ENCODE data around the gene TGFB1I1. TPM values are rescaled to one million over a fixed set of nuclear protein-coding genes. Genes with fewer than 3 reads are reported as not detected.

Gene TGFB1I1
- total and polyA plus RNA-seq, 2 donors (not counting 1 experiment from before 2014, with no cell fraction given), result 0.16 to 4.0 TPM

GRCh38 chr16:31473264-31473984 is 1.5 kb downstream of the TGFB1I1 start:
- Histone ChIP-seq H3K4me2 (replicated peaks; ENCODE audit: low read depth, low read length, poor library complexity, severe bottlenecking) (no peak overlapping the region), H2AFZ (ENCODE audit: insufficient read depth, low read depth, low read length, poor library complexity, severe bottlenecking) (no peak overlapping the region), H3K27ac (ENCODE audit: low read length in 2 of 2) (no peak overlapping the region), H3K36me3 (replicated peaks in 1 of 2; ENCODE audit: control extremely low read depth in 1 of 2, control insufficient read depth in 1 of 2, extremely low read depth in 1 of 2, insufficient read depth in 2 of 2, low read length in 1 of 2) (no peaks in the 10 kb centered on the region), H3K9me3 (ENCODE audit: control extremely low read depth in 1 of 3, control insufficient read depth in 2 of 3, insufficient read depth in 1 of 3, low read length in 2 of 3) (peaks cover 0 to 12% (median 0%) of the 10 kb centered on the region in 3 donors), H3K4me1 (ENCODE audit: control insufficient read depth in 2 of 2, insufficient read depth in 2 of 2, low read length in 2 of 2) (peaks cover 22 to 33% of the 10 kb centered on the region in 2 donors), H3K79me2 (ENCODE audit: control insufficient read depth, insufficient read depth, low read length) (no peaks in the 10 kb centered on the region), H3K9ac (ENCODE audit: low read length) (no peak overlapping the region), H4K20me1 (ENCODE audit: control insufficient read depth, insufficient read depth, low read length, poor library complexity, severe bottlenecking) (no peaks in the 10 kb centered on the region), H3K27me3 (replicated peaks in 1 of 4; ENCODE audit: control extremely low read depth in 1 of 4, control insufficient read depth in 3 of 4, insufficient read depth in 4 of 4, low read length in 3 of 4) (peaks cover 0 to 24% (median 11%) of the 10 kb centered on the region in 4 experiments), H3K4me3 (ENCODE audit: control extremely low read depth in 1 of 5, extremely low read depth in 1 of 5, insufficient read depth in 1 of 5, low read depth in 2 of 5, low read length in 4 of 5) (no peak overlapping the region)
- WGBS (ENCODE audit: insufficient coverage), result 93% methylated on average over 11 of the region's 17 CpGs
- H3K9me3 Mint-ChIP-seq (ENCODE audit: insufficient read depth), result no peaks in the 10 kb centered on the region
- TF ChIP-seq CTCF (IDR thresholded peaks at IDR 0.05), result no peak
- TF ChIP-seq EZH2 (IDR thresholded peaks at IDR 0.05; ENCODE audit: borderline replicate concordance, insufficient read depth, low read depth, low read length, poor library complexity, severe bottlenecking), result no peak
- H3K27ac Mint-ChIP-seq, result peak overlapping the region; percentile 37
- H3K4me3 Mint-ChIP-seq, result peak overlapping the region; percentile 86
- intact Hi-C loops (cut with micrococcal nuclease), result no loop called here
- no peak for ATAC-seq (ENCODE audit: low read depth)
- CTCF ChIA-PET, result interaction anchor here (1.5 kb wide), 1 partner anchor 13 kb away, joined by 6 read pairs; no protein-coding TSS in a partner anchor
- H3K27me3 Mint-ChIP-seq, result peaks cover 3% of the 10 kb centered on the region
- no peak for DNase-seq
- H3K4me1 Mint-ChIP-seq, result peaks cover 47% of the 10 kb centered on the region
- POLR2A ChIA-PET, result no interaction called here

GRCh38 chr16:31474173-31474714 is 2.3 kb downstream of the TGFB1I1 start:
- peaks cover 0 to 12% (median 0%) of the 10 kb centered on the region in 3 donors for H3K9me3 ChIP-seq (ENCODE audit: control extremely low read depth in 1 of 3, control insufficient read depth in 2 of 3, insufficient read depth in 1 of 3, low read length in 2 of 3)
- DNase-seq (no peak), ATAC-seq (ENCODE audit: low read depth) (no peak)
- no peak overlapping the region for H3K27ac ChIP-seq (ENCODE audit: low read length in 2 of 2)
- no peak overlapping the region for H3K27ac Mint-ChIP-seq
- no peaks in the 10 kb centered on the region for H4K20me1 ChIP-seq (ENCODE audit: control insufficient read depth, insufficient read depth, low read length, poor library complexity, severe bottlenecking)
- H3K27me3 Mint-ChIP-seq, result peaks cover 3% of the 10 kb centered on the region
- POLR2A ChIA-PET, result no interaction called here
- peaks cover 0 to 24% (median 11%) of the 10 kb centered on the region in 4 experiments for H3K27me3 ChIP-seq (replicated peaks in 1 of 4; ENCODE audit: control extremely low read depth in 1 of 4, control insufficient read depth in 3 of 4, insufficient read depth in 4 of 4, low read length in 3 of 4)
- CTCF ChIA-PET, result interaction anchor here (1.5 kb wide), 1 partner anchor 14 kb away, joined by 6 read pairs; no protein-coding TSS in a partner anchor
- H3K4me3 Mint-ChIP-seq, result peak overlapping the region; percentile 52
- H3K9me3 Mint-ChIP-seq (ENCODE audit: insufficient read depth), result no peaks in the 10 kb centered on the region
- no peak overlapping the region for H3K9ac ChIP-seq (ENCODE audit: low read length)
- intact Hi-C loops (cut with micrococcal nuclease), result no loop called here
- TF ChIP-seq EZH2 (IDR thresholded peaks at IDR 0.05; ENCODE audit: borderline replicate concordance, insufficient read depth, low read depth, low read length, poor library complexity, severe bottlenecking), result no peak
- no peaks in the 10 kb centered on the region for H3K79me2 ChIP-seq (ENCODE audit: control insufficient read depth, insufficient read depth, low read length)
- WGBS (ENCODE audit: insufficient coverage), result 89% methylated on average over 12 of the region's 12 CpGs
- peaks cover 22 to 33% of the 10 kb centered on the region in 2 donors for H3K4me1 ChIP-seq (ENCODE audit: control insufficient read depth in 2 of 2, insufficient read depth in 2 of 2, low read length in 2 of 2)
- peaks cover 43% of the 10 kb centered on the region for H3K4me1 Mint-ChIP-seq
- H3K36me3 ChIP-seq (replicated peaks in 1 of 2; ENCODE audit: control extremely low read depth in 1 of 2, control insufficient read depth in 1 of 2, extremely low read depth in 1 of 2, insufficient read depth in 2 of 2, low read length in 1 of 2), result no peaks in the 10 kb centered on the region
- no peak overlapping the region for H3K4me2 ChIP-seq (replicated peaks; ENCODE audit: low read depth, low read length, poor library complexity, severe bottlenecking)
- no peak overlapping the region for H3K4me3 ChIP-seq (ENCODE audit: control extremely low read depth in 1 of 5, extremely low read depth in 1 of 5, insufficient read depth in 1 of 5, low read depth in 2 of 5, low read length in 4 of 5)
- no peak overlapping the region for H2AFZ ChIP-seq (ENCODE audit: insufficient read depth, low read depth, low read length, poor library complexity, severe bottlenecking)
